Amniotic epithelial cell (primary cell): Measurements from ENCODE around the gene NUAK1.
"Not testable (repeated sequence)": the region's sequence is repeated elsewhere in the genome, so short reads cannot be mapped to it uniquely, and the experiment has no call there.

ENCODE experiments used
- DNase-seq: peaks from one replicate; pipeline ENCODE4 v3.0.0-alpha.2; 2010; ENCODE audit warnings: low read depth

Gene NUAK1

DNA sequence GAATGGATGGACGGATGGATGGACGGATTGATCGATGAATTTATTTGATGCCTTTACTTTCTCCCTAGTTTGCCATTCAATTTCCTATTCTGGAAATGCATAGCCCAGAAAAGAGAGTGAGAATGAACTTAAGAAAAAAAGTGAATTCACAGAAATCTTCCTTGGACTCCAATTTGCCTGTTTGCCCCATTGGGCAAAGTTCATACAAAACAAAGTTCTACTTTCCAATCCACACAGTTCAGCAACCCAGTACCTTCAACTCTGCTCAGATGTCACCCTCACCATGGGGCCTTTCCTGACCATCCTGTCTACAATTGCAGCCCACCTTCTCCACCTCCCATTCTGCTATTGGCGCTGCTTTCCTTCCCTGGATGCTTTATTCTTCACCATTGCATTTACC lies 8.2 kb upstream of the NUAK1 start:
- no peak for DNase-seq

DNA sequence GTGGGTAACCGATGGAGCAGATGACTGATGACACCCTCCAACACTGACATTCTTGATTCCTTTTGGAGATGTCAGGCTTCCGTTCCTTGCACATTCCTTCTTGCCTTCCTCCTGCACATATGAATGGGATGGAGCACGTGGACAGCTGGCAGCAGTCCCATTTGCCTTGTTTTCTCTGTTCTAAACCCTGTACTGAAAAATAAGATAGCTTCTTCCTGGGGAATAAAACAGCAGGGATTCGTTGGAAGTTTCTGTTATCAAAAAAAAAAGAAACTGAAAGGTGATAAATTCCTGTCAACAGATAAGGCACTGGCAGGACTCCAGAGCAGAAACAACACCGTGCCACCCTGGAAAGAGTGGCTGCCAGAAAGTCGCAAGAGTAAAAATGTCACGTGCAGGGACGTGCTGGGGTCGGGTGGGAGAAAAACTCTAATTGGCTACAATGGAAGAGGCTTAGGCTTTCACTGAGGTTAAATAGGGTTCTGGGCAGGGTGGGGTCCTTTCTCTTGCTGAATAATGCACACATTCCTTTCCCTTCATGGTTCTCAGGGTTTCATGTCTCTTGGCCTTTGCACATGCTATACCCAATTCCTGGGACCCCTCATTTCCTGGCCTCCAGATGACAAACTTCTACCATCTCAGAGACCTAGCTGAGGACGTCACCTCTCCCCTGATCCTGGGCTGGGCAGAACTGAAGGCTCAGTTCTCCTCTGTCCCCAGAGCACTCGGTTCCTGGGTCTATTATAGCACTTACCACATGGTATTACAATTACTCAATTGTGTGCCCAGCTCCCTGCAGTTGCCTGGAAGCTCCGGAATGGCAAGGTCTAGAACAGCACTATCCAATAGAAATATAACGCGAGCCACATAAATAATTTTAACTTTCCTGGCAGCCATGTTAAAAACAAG lies 7.0 kb upstream of the NUAK1 start:
- DNase-seq: peak; percentile 26

DNA sequence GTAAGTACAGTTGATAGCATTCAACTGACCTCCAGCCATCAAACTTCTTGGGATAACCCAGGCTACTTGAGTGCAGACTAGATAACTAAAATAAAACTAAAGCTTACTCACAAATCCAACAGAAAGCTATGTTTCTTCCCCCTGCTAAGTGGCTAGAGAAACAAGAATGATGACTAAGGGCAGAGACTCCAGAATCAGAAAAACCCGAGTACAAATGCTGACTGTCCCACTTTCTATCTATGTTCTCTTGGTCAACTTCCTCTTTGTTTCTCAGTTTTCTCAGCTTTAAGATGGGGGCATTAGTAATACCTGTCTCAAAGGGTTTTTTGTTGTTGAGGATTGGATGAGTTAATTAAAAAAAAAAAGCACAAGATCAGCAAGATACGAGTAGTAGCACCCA lies 6.1 kb upstream of the NUAK1 start:
- DNase-seq: peak; percentile 55

DNA sequence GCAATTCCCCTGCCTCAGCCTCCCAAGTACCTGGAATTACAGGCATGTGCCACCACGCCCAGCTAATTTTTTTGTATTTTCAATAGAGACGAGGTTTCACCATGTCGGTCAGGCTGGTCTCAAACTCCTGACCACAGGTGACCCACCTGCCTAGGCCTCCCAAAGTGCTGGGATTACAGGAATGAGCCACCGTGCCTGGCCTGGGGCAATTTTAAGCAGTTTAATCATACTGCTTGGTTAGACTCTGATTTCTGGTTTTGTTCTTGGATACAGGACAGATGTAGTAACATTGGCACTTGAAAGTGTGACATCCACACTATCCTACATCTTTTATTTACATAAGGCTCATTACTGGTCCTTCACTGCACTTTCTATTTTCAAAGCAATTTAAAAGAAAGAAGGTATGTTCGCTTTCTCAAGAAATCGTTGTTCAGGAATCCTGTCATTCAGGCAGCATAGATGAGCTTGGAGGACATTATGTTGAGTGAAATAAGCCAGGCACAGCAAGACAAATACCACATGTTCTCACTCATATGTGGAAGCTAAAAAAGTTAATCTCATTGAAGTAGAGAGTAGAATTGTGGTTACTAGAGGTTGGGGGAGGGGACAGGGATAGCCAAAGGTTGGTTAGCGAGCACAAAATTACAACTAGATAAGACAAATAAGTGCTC lies 4.0 kb upstream of the NUAK1 start:
- peak; percentile 45 for DNase-seq

DNA sequence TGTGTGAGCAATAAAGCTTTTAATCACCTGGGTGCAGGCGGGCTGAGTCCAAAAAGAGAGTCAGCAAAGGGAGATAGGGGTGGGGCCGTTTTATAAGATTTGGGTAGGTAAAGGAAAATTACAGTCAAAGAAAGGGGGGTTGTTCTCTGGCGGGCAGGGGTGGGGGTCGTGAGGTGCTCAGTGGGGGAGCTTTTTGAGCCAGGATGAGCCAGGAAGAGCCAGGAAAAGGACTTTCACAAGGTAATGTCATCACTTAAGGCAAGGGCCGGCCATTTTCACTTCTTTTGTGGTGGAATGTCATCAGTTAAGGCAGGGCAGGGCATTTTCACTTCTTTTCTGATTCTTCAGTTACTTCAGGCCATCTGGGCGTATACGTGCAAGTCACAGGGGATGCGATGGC lies 3.2 kb upstream of the NUAK1 start:
- DNase-seq: not testable (repeated sequence)

DNA sequence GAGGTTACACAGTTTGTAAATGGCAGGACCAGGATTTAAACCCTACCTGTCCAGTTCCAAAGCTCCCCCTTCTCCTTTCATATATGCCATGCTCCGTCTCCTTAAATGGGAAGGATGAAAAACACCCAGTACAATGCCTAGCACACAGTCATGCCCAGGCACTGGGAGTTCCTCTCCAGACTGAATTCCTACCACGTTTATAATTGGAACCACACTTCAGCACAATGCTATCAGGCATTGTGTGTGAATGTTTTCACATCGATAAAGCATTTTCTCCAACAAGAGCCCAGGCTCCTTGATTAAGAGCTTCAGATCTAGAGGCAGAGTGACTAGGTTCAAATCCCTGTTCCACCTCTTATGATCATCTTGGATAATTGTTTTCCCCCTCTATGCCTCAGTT lies 2.7 kb upstream of the NUAK1 start:
- no peak for DNase-seq

DNA sequence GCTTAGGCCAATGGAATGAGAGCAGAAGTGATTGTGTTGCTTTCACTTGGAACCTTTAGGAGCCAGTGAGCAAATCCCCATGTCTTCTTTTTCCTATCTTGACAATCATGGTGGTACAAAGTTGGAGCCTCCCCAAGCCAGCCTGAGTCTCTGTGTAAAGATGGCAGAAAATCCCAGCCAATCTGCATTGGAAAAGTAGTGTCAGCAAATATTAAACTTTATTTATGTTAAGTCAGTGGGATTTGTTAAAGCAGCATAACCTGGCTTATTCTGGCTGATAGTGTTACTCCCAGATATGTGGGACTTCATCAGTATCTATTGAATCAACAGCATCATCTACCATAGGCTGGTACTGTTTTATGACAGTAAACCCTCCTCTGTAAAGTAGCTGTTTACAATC lies 2.2 kb upstream of the NUAK1 start:
- no peak for DNase-seq

DNA sequence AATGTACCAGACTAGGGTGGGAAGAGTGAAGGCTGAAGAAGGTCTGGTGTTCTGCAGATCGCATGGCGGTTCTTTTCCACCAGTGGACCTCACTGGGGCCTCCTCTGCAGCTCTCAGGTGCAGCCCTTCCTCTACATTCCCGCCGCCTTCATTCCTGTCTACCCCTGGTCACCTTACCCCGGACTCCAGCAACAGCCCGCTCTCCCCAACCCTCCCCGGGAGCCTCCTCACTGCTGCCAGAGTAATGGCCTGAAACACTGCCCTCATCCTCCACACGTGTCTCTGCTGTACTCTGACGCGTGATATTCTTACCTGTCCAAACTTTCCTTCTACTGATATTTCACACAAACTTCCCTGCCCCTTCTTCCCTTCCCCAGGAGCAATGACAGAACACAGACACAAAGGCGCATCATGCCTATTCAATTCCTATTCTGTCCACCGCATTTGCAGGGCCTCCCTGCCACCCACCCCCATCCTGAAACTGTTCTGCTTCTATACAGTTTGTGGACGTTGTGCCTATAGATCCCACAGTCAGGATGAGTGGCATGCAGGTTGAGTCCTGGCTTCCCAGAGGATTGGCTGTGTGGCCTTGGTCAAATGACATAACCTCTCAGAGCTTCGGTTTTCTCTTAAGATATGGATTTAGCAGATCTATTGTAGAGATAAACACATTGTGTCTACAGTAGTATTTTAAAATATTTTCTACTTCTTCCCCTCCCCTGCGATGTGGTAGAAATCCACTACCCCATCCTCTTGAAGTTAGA lies 1.7 kb upstream of the NUAK1 start:
- DNase-seq: no peak

DNA sequence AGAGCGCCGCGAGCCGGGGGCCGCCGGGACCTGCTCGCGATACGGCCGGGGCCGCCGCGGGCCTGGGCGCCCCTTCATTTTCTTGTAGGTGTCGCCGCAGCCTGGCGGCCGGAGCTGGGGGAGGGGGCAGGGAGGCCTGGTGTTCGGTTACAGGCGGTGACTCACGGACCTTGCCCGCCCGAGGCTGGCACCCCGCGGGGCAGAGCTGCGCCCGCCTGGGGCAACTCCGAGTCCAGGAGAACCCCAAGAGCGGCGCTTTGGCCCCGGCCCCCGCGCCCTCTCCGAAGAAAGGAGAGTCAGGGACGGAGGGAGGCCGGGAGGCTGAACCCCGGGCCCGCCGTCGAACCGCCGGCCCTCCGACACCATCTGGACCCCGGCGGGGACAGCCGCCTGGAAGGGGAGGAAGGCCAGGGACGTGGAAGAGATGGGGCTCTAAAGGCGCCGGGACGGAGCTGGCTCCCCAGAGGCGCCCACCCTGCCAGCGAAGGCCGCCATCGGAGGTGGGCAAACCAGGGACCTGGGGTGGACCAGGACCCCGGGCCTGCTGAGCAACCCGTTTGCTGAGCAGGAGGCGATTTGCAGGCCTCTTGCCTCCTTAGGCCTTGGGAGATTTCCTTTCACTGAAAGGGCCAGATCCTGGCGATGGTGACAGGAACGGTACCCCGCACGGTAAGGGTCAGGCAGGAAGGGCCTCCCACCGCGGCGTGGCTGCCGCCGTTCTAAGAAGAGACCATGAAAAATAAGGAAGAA lies 843 bp upstream of the NUAK1 start:
- DNase-seq: peak; percentile 71

DNA sequence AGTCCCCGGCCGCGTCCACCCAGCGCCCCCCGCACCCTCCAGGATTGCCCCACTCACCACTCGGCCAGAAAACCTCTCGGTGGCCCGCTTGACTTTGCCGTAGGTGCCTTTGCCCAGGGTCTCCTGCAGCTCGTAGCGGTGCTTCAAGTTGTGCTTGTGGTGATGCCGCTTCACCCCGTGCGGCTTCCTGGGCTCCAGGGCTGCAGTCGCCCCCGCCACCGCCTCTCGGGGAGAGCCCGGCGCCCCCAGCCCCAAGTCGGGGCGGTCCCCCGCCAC lies 459 bp downstream of the NUAK1 start:
- DNase-seq: no peak

DNA sequence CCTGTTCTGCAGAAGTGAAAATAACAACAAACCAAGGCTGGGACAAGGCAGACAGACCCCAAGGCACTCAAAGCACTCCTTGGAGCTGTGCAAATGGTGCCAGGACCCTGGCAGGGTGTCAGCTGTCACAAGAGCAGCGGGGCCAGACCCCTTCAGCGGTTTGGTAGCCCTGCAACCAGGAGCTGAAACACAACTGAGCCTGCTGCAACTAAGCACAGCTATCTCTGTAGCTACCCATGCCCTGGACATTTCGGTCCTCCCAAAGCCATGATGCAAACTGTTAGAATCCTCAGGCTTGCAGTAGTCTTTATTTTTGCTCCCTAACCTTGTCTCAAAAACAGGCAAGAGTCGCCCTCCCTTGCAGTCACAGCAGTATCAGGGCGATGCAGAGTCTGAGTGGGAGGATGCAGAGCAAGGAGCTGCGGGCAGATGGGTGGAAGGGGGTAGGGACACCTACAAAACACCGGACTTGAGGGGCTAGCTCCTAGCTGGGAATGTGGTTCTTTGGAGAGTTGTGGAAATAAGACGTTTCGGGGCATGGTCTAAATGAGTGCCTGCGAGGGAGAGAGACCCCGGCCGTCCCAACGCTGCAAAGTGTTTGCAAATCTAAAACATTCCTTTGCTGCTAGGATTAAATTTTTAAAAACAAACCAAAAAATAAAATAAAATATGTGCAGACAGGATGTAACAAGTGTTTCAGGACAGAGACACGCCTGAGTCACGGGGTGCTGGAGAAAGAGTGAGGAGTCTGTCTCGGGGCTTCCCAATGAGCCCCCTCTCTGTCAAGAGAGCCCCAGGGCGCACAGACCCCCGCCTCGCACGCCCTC lies 1.0 kb downstream of the NUAK1 start:
- no peak for DNase-seq

DNA sequence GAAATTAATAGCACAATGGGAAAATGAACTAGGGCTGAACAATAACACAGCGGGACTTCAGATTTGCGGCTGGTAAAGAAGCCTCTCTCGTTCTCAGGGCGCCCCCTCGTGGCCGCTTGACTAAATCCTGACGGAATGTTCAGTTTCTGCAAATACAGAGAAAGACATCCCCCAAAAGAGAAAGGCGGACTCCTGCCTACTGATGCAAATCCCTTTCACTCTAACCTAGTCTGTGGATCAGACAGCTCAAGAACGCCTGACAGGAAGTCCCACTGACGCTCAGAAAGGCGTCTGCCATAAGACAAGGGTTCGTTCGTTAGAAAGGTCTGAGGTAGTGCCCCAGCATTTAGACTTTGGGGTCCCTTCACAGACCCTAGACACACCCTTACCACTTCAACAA lies 2.5 kb downstream of the NUAK1 start:
- peak; percentile 76 for DNase-seq

DNA sequence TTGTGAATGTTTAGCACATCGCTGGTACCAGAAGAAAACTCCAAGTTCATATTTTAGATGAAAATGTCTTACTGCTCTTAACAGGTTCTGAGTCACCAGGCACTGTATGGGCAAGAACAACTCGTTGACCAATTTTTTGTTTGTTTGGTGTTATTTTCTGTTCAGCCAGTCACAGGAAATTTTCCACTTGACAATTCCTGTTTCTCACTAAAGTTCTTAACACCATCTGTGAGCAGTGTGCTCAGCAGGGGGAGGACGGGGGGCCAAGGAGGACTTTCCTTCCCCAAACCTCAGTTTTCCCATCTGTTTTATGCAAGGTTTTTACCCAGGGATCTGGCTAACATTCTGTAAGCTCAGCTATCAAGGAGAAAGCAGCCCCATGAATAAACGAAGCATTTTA lies 3.0 kb downstream of the NUAK1 start:
- peak; percentile 65 for DNase-seq

DNA sequence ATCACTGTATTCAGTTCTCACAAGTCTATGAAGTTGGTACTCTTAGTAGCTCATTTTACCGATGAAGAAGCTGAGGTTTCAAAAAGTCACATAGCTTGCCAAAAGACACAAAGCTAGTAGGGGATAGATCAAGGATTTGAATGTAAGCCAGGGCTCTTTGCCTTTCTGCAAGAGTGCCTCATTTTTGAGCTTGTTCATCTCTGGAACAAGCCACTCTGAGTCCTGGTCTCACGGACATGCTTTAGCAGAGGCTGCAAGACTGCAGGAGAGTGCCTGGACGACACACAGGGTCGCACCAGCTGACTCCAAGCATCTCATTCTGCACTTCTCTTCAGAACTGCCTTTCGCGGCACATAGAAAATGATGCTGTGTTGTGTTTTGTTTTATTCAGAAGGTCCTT lies 3.7 kb downstream of the NUAK1 start:
- DNase-seq: no peak

DNA sequence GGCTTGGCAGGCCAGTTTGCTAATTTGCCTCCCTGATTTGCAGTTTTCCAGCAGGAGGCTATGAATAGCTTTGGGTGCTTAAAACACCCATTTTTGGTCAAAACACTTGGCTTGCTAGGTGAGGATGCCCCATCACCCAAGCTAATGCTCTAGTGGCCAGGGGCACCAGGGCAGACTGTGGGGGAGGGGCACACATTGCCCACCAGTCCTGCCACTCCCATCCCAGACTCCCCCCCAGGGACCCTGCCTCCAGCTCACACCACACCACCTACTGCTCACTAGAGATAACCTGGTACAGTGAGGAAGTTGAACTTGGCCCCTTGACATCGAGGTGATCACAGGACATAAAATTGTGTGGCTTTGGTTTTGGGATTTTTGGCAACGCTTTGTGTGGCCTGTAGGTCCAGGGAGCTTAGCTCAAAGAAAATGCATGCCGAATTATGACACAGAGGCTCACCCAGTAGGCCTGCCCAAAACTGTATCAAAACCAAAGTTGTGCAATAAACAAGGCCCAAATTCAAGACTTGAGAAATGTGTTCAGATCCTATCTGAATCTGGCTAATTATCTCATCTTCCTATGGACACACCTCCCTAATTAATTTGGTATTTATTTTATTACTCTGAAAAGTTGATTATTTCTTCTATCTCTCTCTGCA lies 4.3 kb downstream of the NUAK1 start:
- DNase-seq: no peak

DNA sequence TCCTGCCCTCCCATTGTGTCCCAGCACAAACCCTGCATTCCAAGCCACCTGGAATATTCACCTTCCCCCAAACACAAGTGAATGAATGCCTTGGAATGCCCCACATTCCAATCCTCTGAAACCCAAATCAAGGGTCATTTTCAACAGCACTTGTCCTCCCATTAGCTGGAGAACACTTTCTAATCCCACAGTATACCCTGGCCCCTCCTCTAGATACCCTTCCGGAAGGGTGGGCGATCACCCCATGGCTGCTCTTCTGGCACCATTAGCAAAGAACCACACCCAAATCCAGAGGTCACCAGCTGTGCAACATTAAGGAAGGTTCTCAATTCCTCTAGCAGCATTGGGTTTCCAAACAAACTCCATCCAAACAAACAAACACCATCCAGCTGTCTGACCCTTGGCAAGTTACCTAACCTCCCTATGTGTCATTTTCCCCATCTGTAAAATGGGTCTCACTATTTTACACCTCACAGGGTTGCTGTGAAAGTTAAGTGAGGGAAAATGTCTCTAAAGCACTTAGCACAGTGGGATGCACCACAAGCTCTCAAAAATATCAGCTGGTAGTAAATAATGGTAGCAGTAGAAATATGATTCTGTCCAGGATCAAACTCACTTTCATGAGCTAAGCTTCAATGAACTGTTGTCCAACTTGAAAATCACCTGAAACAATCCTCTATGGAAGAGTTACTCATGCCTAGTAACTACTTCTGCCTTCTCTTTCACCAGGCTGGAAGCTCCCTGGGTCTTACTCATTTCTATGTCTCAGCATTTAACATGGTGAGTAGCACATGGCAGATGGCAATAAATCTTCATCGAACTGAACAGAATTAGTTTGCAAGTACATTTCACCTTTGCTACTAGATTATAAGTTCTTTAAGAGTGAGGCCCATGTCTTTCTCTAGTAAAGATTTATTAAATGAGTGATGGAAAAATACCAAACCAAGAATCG lies 5.3 kb downstream of the NUAK1 start:
- peak; percentile 65 for DNase-seq

DNA sequence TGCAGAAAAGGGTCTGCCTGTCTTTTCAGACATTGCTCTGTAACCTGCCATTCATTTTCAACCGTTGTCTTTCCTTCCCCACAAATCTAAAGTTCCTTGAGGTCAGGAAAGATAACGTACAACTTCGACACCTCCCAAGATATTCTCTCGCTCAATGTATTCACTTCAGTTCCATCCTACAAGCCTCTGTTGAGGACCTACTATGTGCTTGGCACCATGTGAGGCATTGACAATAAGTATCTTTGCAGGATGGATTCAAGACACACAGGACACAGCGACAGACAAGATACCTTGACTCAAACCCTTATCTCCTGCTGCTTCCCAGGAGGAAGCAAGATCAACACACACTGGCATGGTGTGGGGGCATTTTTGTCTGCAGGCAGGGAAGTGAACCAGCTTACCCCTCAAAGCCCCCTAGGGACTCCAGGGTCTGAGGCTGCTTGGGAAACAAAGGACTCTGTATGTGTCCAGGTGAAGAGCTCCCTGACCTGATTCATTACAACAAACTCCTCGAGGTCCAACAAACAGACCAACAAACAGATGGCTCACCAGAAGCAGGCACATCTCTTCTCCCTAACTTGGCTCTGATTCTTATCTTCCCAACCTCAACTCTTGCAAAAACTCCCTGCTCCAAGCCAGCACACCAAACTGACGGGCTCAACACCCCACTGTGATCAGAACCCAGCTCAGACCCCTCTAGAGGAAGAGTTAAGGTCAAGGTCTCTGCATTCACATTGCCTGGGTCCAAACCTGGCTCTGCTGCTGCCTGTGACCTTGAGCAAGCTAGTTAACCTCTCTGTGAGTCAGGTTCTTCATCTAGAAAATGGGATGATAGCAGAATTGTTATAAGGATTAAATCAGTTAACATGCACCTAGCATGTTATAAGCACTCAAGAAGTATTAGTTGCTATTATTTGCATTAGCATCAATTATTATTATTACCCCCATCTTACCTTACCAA lies 6.3 kb downstream of the NUAK1 start:
- no peak for DNase-seq

DNA sequence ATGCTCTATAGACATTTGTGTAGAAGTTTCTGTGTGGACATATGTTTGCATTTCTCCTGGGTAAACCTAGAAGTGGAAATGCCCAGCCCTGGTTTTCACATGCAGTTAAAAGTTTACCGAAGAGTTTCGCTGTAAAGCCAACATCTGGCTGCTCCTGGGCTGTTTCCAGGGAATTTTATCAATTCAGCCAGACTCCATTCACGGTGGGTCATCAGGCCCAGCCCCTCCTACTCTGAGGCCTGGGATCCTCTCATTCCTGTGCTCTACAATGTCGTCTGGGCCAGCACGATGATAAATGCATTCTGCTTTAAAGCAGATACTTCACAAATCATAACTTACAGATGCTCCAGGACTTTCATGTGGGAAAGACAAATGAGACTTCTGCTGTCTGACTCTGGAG lies 7.1 kb downstream of the NUAK1 start:
- DNase-seq: peak; percentile 61
